ENCODE measurements around the gene SNRPA.

The SNRPA gene

DNA sequence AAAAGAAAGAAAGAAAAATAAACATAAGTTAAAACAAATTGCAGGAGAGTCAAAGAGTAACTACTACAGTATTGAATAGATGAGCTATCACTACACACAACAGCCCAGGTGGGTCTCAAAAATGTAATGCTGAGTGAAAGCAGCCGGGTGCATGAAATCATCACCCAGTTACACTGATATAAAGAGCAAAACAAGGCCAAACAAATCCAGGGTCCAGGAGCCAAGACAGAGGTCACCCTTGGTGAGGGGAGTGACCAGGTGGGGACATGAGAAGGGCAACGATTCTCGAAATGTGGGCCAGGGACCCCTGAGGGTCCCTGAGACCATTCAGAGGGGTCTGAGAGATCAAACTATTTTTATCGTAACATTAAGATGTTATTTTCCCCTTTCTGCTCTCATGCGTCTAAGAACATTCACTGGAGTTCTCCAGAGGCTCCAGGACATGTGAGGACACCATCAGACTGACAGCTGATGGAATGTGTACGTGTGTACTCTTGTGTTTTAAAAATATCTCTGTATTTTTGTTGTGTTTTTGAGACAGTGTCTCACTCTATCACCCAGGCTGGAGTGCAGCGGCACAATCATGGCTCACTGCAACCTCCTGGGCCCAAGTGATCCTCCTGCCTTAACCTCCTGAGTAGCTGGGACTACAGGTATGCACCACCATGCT, 44.9 kb upstream of the SNRPA start:
- H3F3A ChIP-seq (ENCODE audit: insufficient read depth, low read length) = no peaks in the 10 kb centered on the region
- no peaks in the 10 kb centered on the region for H3K27me3 ChIP-seq (ENCODE audit: insufficient read depth, low read length)
- no peak overlapping the region for H3K9ac ChIP-seq (ENCODE audit: low read length)
- no peaks in the 10 kb centered on the region for H3K79me2 ChIP-seq (ENCODE audit: insufficient read depth, low read length)
- no peaks in the 10 kb centered on the region for H3K9me2 ChIP-seq (ENCODE audit: low read depth, low read length)
- H3K4me1 ChIP-seq (ENCODE audit: insufficient read depth, low read length, severe bottlenecking) = no peaks in the 10 kb centered on the region
- peaks cover 61% of the 10 kb centered on the region for H3K36me3 ChIP-seq (ENCODE audit: insufficient read depth, low read length)
- H3K27ac ChIP-seq (ENCODE audit: low read depth, low read length, poor library complexity, severe bottlenecking) = no peak overlapping the region
- H3K9me3 ChIP-seq (ENCODE audit: low read length) = no peaks in the 10 kb centered on the region
- no peak overlapping the region for H2AFZ ChIP-seq (ENCODE audit: low read length)
- TF ChIP-seq, protein P1, sequence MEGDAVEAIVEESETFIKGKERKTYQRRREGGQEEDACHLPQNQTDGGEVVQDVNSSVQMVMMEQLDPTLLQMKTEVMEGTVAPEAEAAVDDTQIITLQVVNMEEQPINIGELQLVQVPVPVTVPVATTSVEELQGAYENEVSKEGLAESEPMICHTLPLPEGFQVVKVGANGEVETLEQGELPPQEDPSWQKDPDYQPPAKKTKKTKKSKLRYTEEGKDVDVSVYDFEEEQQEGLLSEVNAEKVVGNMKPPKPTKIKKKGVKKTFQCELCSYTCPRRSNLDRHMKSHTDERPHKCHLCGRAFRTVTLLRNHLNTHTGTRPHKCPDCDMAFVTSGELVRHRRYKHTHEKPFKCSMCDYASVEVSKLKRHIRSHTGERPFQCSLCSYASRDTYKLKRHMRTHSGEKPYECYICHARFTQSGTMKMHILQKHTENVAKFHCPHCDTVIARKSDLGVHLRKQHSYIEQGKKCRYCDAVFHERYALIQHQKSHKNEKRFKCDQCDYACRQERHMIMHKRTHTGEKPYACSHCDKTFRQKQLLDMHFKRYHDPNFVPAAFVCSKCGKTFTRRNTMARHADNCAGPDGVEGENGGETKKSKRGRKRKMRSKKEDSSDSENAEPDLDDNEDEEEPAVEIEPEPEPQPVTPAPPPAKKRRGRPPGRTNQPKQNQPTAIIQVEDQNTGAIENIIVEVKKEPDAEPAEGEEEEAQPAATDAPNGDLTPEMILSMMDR (IDR thresholded peaks at IDR 0.05; ENCODE audit: low read length) = no peak
- no peak for TF ChIP-seq EZH2 (IDR thresholded peaks at IDR 0.05; ENCODE audit: borderline replicate concordance, low read length)
- no peaks in the 10 kb centered on the region for H4K20me1 ChIP-seq (ENCODE audit: insufficient read depth, low read length)
- H3K4me3 ChIP-seq (ENCODE audit: low read depth, low read length, poor library complexity, severe bottlenecking) = no peak overlapping the region
- no peak overlapping the region for H3K4me2 ChIP-seq (ENCODE audit: low read length)

DNA sequence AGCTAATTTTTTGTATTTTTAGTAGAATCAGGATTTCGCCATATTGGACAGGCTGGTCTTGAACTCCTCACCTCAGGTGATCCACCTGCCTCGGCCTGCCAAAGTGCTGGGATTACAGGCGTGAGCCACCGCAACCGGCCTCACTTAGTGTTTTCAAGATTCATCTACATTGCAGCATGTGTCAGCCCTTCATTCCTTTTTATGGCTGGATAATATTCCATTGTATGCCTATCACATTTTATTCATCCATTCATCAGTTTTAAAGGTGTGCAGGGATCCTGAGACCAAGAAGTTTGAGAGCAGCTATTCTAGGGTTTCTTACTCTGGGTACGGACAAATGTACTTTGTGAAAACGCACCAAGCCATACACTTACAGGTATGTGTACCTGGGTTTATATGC, 43.4 kb upstream of the SNRPA start:
- no peaks in the 10 kb centered on the region for H4K20me1 ChIP-seq (ENCODE audit: insufficient read depth, low read length)
- TF ChIP-seq EZH2 (IDR thresholded peaks at IDR 0.05; ENCODE audit: borderline replicate concordance, low read length) = no peak
- TF ChIP-seq, protein P1 (IDR thresholded peaks at IDR 0.05; ENCODE audit: low read length) = no peak
- H3K27me3 ChIP-seq (ENCODE audit: insufficient read depth, low read length) = no peaks in the 10 kb centered on the region
- H3K9me2 ChIP-seq (ENCODE audit: low read depth, low read length) = no peaks in the 10 kb centered on the region
- H3K4me3 ChIP-seq (ENCODE audit: low read depth, low read length, poor library complexity, severe bottlenecking) = no peak overlapping the region
- H3K79me2 ChIP-seq (ENCODE audit: insufficient read depth, low read length) = no peaks in the 10 kb centered on the region
- no peaks in the 10 kb centered on the region for H3K4me1 ChIP-seq (ENCODE audit: insufficient read depth, low read length, severe bottlenecking)
- H3K9me3 ChIP-seq (ENCODE audit: low read length) = no peaks in the 10 kb centered on the region
- H3K36me3 ChIP-seq (ENCODE audit: insufficient read depth, low read length) = peaks cover 50% of the 10 kb centered on the region
- H3K9ac ChIP-seq (ENCODE audit: low read length) = no peak overlapping the region
- H3K27ac ChIP-seq (ENCODE audit: low read depth, low read length, poor library complexity, severe bottlenecking) = no peak overlapping the region
- H3K4me2 ChIP-seq (ENCODE audit: low read length) = no peak overlapping the region
- H2AFZ ChIP-seq (ENCODE audit: low read length) = no peak overlapping the region
- no peaks in the 10 kb centered on the region for H3F3A ChIP-seq (ENCODE audit: insufficient read depth, low read length)

DNA sequence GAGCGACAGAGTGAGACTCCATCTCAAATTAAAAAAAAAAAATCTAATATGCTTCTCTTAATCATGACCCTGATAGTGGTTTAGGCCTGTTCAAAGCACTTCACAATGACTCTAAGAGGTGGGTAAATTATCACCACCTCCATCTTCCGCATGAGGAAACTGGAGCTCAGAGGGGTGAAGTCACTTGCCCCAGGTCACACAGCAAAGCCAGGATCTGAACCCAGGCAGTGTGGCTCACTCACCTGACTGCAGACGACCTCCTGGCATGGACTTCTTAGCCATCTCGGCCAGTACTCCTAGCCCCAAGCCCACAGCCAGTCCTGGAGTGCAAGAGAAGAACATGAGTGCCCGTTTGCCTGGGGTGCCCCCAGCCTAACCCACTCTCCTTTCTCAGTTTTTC, 41.2 kb upstream of the SNRPA start:
- Histone ChIP-seq H3K4me2 (ENCODE audit: low read length) (no peak overlapping the region), H3K27me3 (ENCODE audit: insufficient read depth, low read length) (no peaks in the 10 kb centered on the region), H3K4me1 (ENCODE audit: insufficient read depth, low read length, severe bottlenecking) (peaks cover 8% of the 10 kb centered on the region), H3K9me3 (ENCODE audit: low read length) (no peaks in the 10 kb centered on the region), H3K4me3 (ENCODE audit: low read depth, low read length, poor library complexity, severe bottlenecking) (no peak overlapping the region), H3K79me2 (ENCODE audit: insufficient read depth, low read length) (no peaks in the 10 kb centered on the region), H3F3A (ENCODE audit: insufficient read depth, low read length) (no peaks in the 10 kb centered on the region), H3K9me2 (ENCODE audit: low read depth, low read length) (no peaks in the 10 kb centered on the region), H4K20me1 (ENCODE audit: insufficient read depth, low read length) (no peaks in the 10 kb centered on the region), H3K27ac (ENCODE audit: low read depth, low read length, poor library complexity, severe bottlenecking) (no peak overlapping the region), H3K36me3 (ENCODE audit: insufficient read depth, low read length) (peaks cover 38% of the 10 kb centered on the region), H3K9ac (ENCODE audit: low read length) (no peak overlapping the region), H2AFZ (ENCODE audit: low read length) (no peak overlapping the region)
- TF ChIP-seq, protein P1 (IDR thresholded peaks at IDR 0.05; ENCODE audit: low read length) = no peak

Data from OCI-LY1 (cell line).